ENCODE data around the gene PDE9A. TPM values are rescaled to one million over a fixed set of nuclear protein-coding genes. Genes with fewer than 3 reads are reported as not detected.

PDE9A gene
- total RNA-seq, 1 donor from 2014 or later, result 20.7 TPM

DNA sequence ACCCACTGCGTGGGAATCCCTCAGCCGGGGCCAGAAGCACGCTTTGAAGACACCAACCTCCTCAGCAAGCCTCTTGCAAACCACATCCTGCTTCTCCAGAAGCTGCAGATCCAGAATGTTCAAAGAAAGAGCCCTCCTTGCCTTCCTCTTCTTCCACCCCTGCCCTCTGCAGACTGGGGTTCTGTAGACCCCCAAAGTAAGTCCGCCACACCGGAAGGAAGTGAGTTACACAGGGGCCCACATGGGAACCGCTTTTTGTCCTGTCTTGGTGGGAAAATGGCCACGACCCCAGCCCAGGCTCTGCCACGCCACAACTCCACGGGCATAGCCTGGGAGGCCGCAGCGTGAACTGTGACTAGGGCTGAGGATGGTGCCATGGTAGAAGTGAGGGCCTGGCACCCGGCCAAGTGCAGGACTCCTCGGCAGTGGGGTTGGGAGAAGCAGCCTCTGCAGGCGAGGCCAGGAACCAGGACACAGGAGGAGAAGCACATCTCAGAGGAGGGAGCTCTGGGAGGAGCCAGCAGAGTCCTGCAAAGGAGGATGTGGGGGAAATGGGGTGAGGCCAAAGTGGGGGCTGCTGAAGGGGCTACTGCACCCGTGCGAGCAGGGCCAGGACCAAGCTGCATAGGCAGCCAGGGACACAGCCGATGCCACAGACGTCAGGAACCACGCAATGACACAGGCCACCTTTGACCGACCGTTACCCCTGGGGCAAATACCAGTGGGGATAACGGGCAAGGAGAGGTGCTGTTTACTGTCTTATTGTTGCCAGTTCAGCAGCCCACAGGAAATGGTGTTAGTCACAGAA is 30.9 kb downstream of the PDE9A start:
- no peak overlapping the region for H3K4me3 Mint-ChIP-seq (ENCODE audit: unreplicated experiment)
- H3K27ac Mint-ChIP-seq (ENCODE audit: unreplicated experiment), result no peak overlapping the region
- DNase-seq (ENCODE audit: low spot score), result no peak
- TF ChIP-seq, protein P1, sequence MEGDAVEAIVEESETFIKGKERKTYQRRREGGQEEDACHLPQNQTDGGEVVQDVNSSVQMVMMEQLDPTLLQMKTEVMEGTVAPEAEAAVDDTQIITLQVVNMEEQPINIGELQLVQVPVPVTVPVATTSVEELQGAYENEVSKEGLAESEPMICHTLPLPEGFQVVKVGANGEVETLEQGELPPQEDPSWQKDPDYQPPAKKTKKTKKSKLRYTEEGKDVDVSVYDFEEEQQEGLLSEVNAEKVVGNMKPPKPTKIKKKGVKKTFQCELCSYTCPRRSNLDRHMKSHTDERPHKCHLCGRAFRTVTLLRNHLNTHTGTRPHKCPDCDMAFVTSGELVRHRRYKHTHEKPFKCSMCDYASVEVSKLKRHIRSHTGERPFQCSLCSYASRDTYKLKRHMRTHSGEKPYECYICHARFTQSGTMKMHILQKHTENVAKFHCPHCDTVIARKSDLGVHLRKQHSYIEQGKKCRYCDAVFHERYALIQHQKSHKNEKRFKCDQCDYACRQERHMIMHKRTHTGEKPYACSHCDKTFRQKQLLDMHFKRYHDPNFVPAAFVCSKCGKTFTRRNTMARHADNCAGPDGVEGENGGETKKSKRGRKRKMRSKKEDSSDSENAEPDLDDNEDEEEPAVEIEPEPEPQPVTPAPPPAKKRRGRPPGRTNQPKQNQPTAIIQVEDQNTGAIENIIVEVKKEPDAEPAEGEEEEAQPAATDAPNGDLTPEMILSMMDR (IDR thresholded peaks at IDR 0.05; ENCODE audit: unreplicated experiment), result no peak
- H3K4me1 Mint-ChIP-seq (ENCODE audit: unreplicated experiment), result peaks cover 3% of the 10 kb centered on the region
- H3K27me3 Mint-ChIP-seq (ENCODE audit: unreplicated experiment), result peaks cover 10% of the 10 kb centered on the region
- no peaks in the 10 kb centered on the region for H3K9me3 Mint-ChIP-seq (ENCODE audit: unreplicated experiment)
- H3K36me3 Mint-ChIP-seq (ENCODE audit: low read depth, unreplicated experiment), result peaks cover 16% of the 10 kb centered on the region

DNA sequence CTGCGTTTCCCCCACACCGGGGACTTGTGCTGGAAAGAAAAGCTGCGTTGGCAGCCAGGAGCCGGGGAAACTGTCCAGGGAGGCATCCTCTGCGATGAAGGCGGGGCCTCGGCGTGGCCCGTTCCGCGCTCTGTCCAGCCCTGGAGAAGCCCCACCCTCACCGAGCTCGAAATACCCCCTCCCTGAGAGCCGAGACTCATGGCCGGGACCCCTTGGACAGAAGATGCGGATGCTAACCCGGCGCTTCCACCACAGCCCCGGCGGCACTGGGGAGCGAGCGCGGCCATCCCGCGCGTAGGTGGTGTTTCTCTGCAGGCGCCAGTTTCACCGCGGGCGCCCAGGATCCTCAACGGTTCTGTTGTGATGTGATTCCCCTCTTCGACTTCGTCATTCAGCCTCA is 31.6 kb downstream of the PDE9A start:
- peaks cover 3% of the 10 kb centered on the region for H3K4me1 Mint-ChIP-seq (ENCODE audit: unreplicated experiment)
- no peak overlapping the region for H3K27ac Mint-ChIP-seq (ENCODE audit: unreplicated experiment)
- H3K27me3 Mint-ChIP-seq (ENCODE audit: unreplicated experiment), result peaks cover 10% of the 10 kb centered on the region
- no peaks in the 10 kb centered on the region for H3K9me3 Mint-ChIP-seq (ENCODE audit: unreplicated experiment)
- peaks cover 16% of the 10 kb centered on the region for H3K36me3 Mint-ChIP-seq (ENCODE audit: low read depth, unreplicated experiment)
- TF ChIP-seq, protein P1 (IDR thresholded peaks at IDR 0.05; ENCODE audit: unreplicated experiment), result no peak
- no peak overlapping the region for H3K4me3 Mint-ChIP-seq (ENCODE audit: unreplicated experiment)
- no peak for DNase-seq (ENCODE audit: low spot score)

DNA sequence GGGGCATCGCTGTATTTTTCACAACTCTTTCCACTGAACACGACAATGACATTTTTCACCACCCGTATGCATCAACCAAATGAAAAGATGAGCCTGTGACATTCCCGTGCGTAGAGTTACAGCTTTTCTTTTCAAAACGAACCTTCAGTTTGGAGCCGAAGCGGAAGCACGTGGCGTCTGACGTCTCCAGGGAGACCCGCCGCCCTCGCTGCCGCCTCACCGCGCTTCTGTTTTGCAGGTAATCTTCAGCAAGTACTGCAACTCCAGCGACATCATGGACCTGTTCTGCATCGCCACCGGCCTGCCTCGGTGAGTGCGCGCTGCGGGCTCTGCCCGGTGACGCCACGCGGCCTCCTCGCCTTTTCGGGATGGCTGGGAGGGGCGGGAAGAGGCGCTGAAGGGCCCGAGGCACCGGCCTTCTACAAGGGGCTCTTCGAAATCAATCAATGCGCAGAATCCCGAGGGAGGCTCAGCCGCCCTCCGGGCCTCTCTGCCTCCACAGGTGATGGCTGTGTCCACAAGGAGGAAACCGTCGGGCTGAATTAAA is 32.6 kb downstream of the PDE9A start:
- Mint-ChIP-seq H3K27me3 (ENCODE audit: unreplicated experiment) (peaks cover 10% of the 10 kb centered on the region), H3K36me3 (ENCODE audit: low read depth, unreplicated experiment) (peaks cover 16% of the 10 kb centered on the region), H3K27ac (ENCODE audit: unreplicated experiment) (no peak overlapping the region), H3K9me3 (ENCODE audit: unreplicated experiment) (no peaks in the 10 kb centered on the region), H3K4me3 (ENCODE audit: unreplicated experiment) (no peak overlapping the region), H3K4me1 (ENCODE audit: unreplicated experiment) (peaks cover 3% of the 10 kb centered on the region)
- TF ChIP-seq, protein P1 (IDR thresholded peaks at IDR 0.05; ENCODE audit: unreplicated experiment), result no peak
- DNase-seq (ENCODE audit: low spot score), result no peak

DNA sequence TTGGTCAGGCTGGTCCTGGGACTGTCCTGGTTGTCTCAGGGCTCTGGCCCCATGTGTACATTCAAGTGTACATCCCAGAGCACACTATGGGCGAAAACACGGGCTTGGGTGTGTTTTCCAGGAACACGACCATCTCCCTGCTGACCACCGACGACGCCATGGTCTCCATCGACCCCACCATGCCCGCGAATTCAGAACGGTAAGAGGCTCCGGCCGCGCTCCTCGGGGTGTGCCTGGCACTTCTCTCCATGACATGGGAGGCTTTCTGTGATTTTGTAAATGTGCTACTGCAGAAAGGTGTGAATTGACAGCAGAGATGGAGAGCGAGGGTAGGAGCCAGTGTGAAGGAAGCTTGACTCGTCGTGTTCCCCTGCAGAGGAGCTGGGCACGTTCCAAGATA is 34.4 kb downstream of the PDE9A start:
- TF ChIP-seq, protein P1 (IDR thresholded peaks at IDR 0.05; ENCODE audit: unreplicated experiment), result no peak
- H3K36me3 Mint-ChIP-seq (ENCODE audit: low read depth, unreplicated experiment), result peaks cover 15% of the 10 kb centered on the region
- DNase-seq (ENCODE audit: low spot score), result no peak
- H3K4me1 Mint-ChIP-seq (ENCODE audit: unreplicated experiment), result peaks cover 3% of the 10 kb centered on the region
- H3K4me3 Mint-ChIP-seq (ENCODE audit: unreplicated experiment), result no peak overlapping the region
- H3K27me3 Mint-ChIP-seq (ENCODE audit: unreplicated experiment), result peaks cover 4% of the 10 kb centered on the region
- no peak overlapping the region for H3K27ac Mint-ChIP-seq (ENCODE audit: unreplicated experiment)
- H3K9me3 Mint-ChIP-seq (ENCODE audit: unreplicated experiment), result no peaks in the 10 kb centered on the region

DNA sequence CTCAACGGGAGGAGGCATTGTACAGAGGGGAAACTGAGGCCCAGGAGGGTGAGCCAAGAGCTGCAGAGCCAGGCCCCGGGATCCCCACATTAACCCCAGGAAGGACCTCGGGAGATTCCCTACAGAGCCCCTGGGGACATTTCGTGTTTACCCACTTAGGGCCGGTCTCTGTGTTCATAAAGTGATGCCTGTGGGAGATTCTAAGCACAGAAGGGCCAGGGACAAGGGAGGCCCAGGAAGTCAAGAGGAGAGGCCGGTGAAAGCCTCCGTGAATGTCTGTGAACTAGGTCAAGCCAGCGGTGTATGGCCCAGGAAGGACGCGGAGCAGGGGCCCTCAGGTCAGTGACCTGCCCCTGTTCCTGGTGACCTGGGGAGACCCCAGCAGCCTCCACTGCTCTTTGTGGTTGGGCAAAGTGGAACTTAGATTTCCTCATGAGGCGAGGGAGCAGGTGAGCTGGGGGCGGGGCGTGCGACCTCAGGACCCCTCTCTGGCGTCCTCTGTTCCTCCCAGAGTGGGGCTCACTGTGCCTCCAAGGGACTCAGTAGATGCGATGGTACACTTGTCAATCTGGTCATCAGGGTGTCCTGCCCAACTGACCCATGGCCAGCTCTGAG is 34.9 kb downstream of the PDE9A start:
- H3K9me3 Mint-ChIP-seq (ENCODE audit: unreplicated experiment), result no peaks in the 10 kb centered on the region
- no peak overlapping the region for H3K27ac Mint-ChIP-seq (ENCODE audit: unreplicated experiment)
- TF ChIP-seq, protein P1 (IDR thresholded peaks at IDR 0.05; ENCODE audit: unreplicated experiment), result no peak
- H3K4me3 Mint-ChIP-seq (ENCODE audit: unreplicated experiment), result no peak overlapping the region
- DNase-seq (ENCODE audit: low spot score), result no peak
- H3K4me1 Mint-ChIP-seq (ENCODE audit: unreplicated experiment), result peaks cover 3% of the 10 kb centered on the region
- H3K27me3 Mint-ChIP-seq (ENCODE audit: unreplicated experiment), result peaks cover 2% of the 10 kb centered on the region
- peaks cover 18% of the 10 kb centered on the region for H3K36me3 Mint-ChIP-seq (ENCODE audit: low read depth, unreplicated experiment)

All from endothelial cell (in vitro differentiated cells).